IMR-90 (cell line): ENCODE data around the gene RIMOC1. TPM values are rescaled to one million over a fixed set of nuclear protein-coding genes. Genes with fewer than 3 reads are reported as not detected.

Experiments used
- ATAC-seq: fragments of 200-7000 bp; cut with Tn5 transposase; 2 replicates; pipeline ENCODE4 v1.9.1; 2020; ENCODE audit warnings: low read depth, mild to moderate bottlenecking, moderate library complexity
- BruUV-seq: library from RNA; stranded (reverse); fragments of 400-500 nt; replicated peaks from 2 replicates; lab custom pipeline; 2021; lab: Mats Ljungman, UMichigan
- CTCF ChIA-PET: fragments of 300-600 bp; formaldehyde crosslinking; extraction: SDS; loops from one replicate; lab custom pipeline; 2021; ENCODE audit warnings: antibody characterized with exemption; lab: Yijun Ruan, JAX
- POLR2A ChIA-PET: fragments of 300-600 bp; sonication (Branson Sonifier 250); formaldehyde crosslinking; loops from one replicate; lab custom pipeline; 2022; ENCODE audit warnings: antibody characterized with exemption; ENCODE audit not compliant: unreplicated experiment; lab: Charles Lee
- DNase-seq: peaks from one replicate; pipeline ENCODE4 v3.0.0; 2013
- H2AFZ ChIP-seq: replicated peaks from 2 replicates; pipeline ENCODE3; 2013; ENCODE audit warnings: low read length, mild to moderate bottlenecking; ENCODE audit not compliant: poor library complexity
- H2AK5ac ChIP-seq: 2 replicates; pipeline ENCODE4 v1.6.1; 2013; ENCODE audit warnings: low read depth, low read length, inconsistent platforms
- H2AK9ac ChIP-seq: replicated peaks from 2 replicates; pipeline ENCODE3; 2013; ENCODE audit warnings: mild to moderate bottlenecking, low read depth, low read length, moderate library complexity; ENCODE audit not compliant: poor library complexity
- H2BK120ac ChIP-seq: 2 replicates; pipeline ENCODE4 v1.6.1; 2013; ENCODE audit warnings: low read depth, low read length, inconsistent platforms
- H2BK15ac ChIP-seq: 3 replicates; pipeline ENCODE4 v1.6.1; 2013; ENCODE audit warnings: low read depth, low read length, inconsistent platforms
- H2BK20ac ChIP-seq: 2 replicates; pipeline ENCODE4 v1.6.1; 2013; ENCODE audit warnings: low read depth, mild to moderate bottlenecking, inconsistent platforms, low read length, moderate library complexity
- H2BK5ac ChIP-seq: 2 replicates; pipeline ENCODE4 v1.6.1; 2013; ENCODE audit warnings: mild to moderate bottlenecking, low read depth, low read length, inconsistent platforms; ENCODE audit not compliant: poor library complexity, severe bottlenecking
- H3K14ac ChIP-seq: replicated peaks from 2 replicates; pipeline ENCODE4 v1.6.1; 2013; ENCODE audit warnings: low read depth, low read length, inconsistent platforms
- H3K18ac ChIP-seq: 2 replicates; pipeline ENCODE4 v1.6.1; 2013; ENCODE audit warnings: low read depth, low read length, control low read depth
- H3K23ac ChIP-seq: 2 replicates; pipeline ENCODE4 v1.6.1; 2013; ENCODE audit warnings: low read depth, low read length, inconsistent platforms
- H3K27ac ChIP-seq: 2 replicates; pipeline ENCODE4 v1.5.1; 2013; ENCODE audit warnings: mild to moderate bottlenecking, control low read depth, low read length; ENCODE audit not compliant: insufficient read depth
- H3K27me3 ChIP-seq: 2 replicates; pipeline ENCODE4 v1.6.1; 2013; ENCODE audit warnings: low read length; ENCODE audit not compliant: control insufficient read depth, insufficient read depth
- H3K36me3 ChIP-seq: 2 replicates; pipeline ENCODE4 v1.6.1; 2013; ENCODE audit warnings: low read length, mixed read lengths; ENCODE audit not compliant: control insufficient read depth, insufficient read depth
- H3K4ac ChIP-seq: 2 replicates; pipeline ENCODE4 v1.6.1; 2013; ENCODE audit warnings: low read depth, low read length, inconsistent platforms
- H3K4me1 ChIP-seq: 2 replicates; pipeline ENCODE4 v1.6.1; 2013; ENCODE audit warnings: low read length, mixed read lengths; ENCODE audit not compliant: control insufficient read depth, insufficient read depth
- H3K4me2 ChIP-seq: 2 replicates; pipeline ENCODE4 v1.6.1; 2013; ENCODE audit warnings: low read depth, mild to moderate bottlenecking, control low read depth, low read length, moderate library complexity
- H3K4me3 ChIP-seq: 2 replicates; pipeline ENCODE4 v1.5.1; 2013; ENCODE audit warnings: low read depth, mild to moderate bottlenecking, control low read depth, low read length, moderate library complexity; ENCODE audit not compliant: insufficient read depth
- H3K56ac ChIP-seq: 2 replicates; pipeline ENCODE4 v1.6.1; 2013; ENCODE audit warnings: low read length, inconsistent platforms; ENCODE audit not compliant: insufficient read depth; ENCODE audit errors: extremely low read depth
- H3K79me1 ChIP-seq, 2 experiments: 2 replicates each; pipeline ENCODE4 v1.6.1; 2013; ENCODE audit warnings: low read length in 2 of 2, inconsistent platforms in 1 of 2, low read depth in 1 of 2
- H3K9ac ChIP-seq: 2 replicates; pipeline ENCODE4 v1.6.1; 2013; ENCODE audit warnings: low read depth, low read length, control low read depth
- H3K9me1 ChIP-seq: 2 replicates; pipeline ENCODE4 v1.6.1; 2013; ENCODE audit warnings: low read length, inconsistent platforms; ENCODE audit not compliant: insufficient read depth
- H3K9me3 ChIP-seq: 2 replicates; pipeline ENCODE4 v1.6.1; 2013; ENCODE audit warnings: low read length; ENCODE audit not compliant: control insufficient read depth, insufficient read depth
- H4K20me1 ChIP-seq: 2 replicates; pipeline ENCODE4 v1.6.1; 2013; ENCODE audit warnings: low read length, inconsistent platforms; ENCODE audit not compliant: insufficient read depth
- H4K5ac ChIP-seq: 2 replicates; pipeline ENCODE4 v1.6.1; 2013; ENCODE audit warnings: mild to moderate bottlenecking, low read depth, low read length, control low read depth
- H4K8ac ChIP-seq, 2 experiments: 2 replicates each; pipeline ENCODE4 v1.6.1; 2013; ENCODE audit warnings: low read depth in 2 of 2, low read length in 2 of 2, control low read depth in 1 of 2, inconsistent platforms in 1 of 2
- H4K91ac ChIP-seq: 2 replicates; pipeline ENCODE4 v1.6.1; 2013; ENCODE audit warnings: low read depth, low read length, inconsistent platforms; ENCODE audit not compliant: insufficient read depth
- BHLHE40 ChIP-seq: fragments of 150-350 bp; IDR thresholded peaks from 2 replicates; pipeline ENCODE4 v1.6.1; 2016; ENCODE audit warnings: mild to moderate bottlenecking, low read depth, low read length
- CEBPB ChIP-seq: IDR thresholded peaks from 2 replicates; pipeline ENCODE4 v1.6.1; 2012; ENCODE audit warnings: low read depth, low read length, improper control_type of control experiment
- CHD1 ChIP-seq: IDR thresholded peaks from 2 replicates; pipeline ENCODE4 v1.6.1; 2012; ENCODE audit warnings: low read depth, low read length, improper control_type of control experiment
- CTCF ChIP-seq: conservative IDR thresholded peaks from 2 replicates; pipeline ENCODE4 v1.5.1; 2012; ENCODE audit warnings: mild to moderate bottlenecking, low read depth, low read length, improper control_type of control experiment
- ELK1 ChIP-seq: fragments of 150-350 bp; IDR thresholded peaks from 2 replicates; pipeline ENCODE4 v1.6.1; 2016; ENCODE audit warnings: low read depth, mild to moderate bottlenecking, low read length, moderate library complexity, borderline replicate concordance
- FOS ChIP-seq: fragments of 150-350 bp; IDR thresholded peaks from 2 replicates; pipeline ENCODE4 v1.6.1; 2016; ENCODE audit warnings: low read depth, low read length
- MAFK ChIP-seq: IDR thresholded peaks from 2 replicates; pipeline ENCODE4 v1.6.1; 2012; ENCODE audit warnings: low read depth, low read length, improper control_type of control experiment
- MAZ ChIP-seq: IDR thresholded peaks from 2 replicates; pipeline ENCODE4 v1.6.1; 2012; ENCODE audit warnings: low read depth, mild to moderate bottlenecking, low read length, improper control_type of control experiment, moderate library complexity, borderline replicate concordance
- MXI1 ChIP-seq: IDR thresholded peaks from 2 replicates; pipeline ENCODE4 v1.6.1; 2012; ENCODE audit warnings: low read depth, mild to moderate bottlenecking, low read length, moderate library complexity, borderline replicate concordance
- NFE2L2 ChIP-seq: fragments of 150-350 bp; IDR thresholded peaks from 2 replicates; pipeline ENCODE4 v1.6.1; 2016; ENCODE audit warnings: low read depth, mild to moderate bottlenecking, low read length
- POLR2A ChIP-seq: IDR thresholded peaks from 2 replicates; pipeline ENCODE4 v1.6.1; 2012; ENCODE audit warnings: mild to moderate bottlenecking, low read depth, low read length
- RAD21 ChIP-seq: IDR thresholded peaks from 2 replicates; pipeline ENCODE4 v1.6.1; 2012; ENCODE audit warnings: low read length, improper control_type of control experiment
- RCOR1 ChIP-seq: IDR thresholded peaks from 2 replicates; pipeline ENCODE4 v1.6.1; 2012; ENCODE audit warnings: mild to moderate bottlenecking, low read length, improper control_type of control experiment; ENCODE audit not compliant: insufficient replicate concordance
- RFX5 ChIP-seq: IDR thresholded peaks from 2 replicates; pipeline ENCODE4 v1.8.0; 2012; ENCODE audit warnings: low read depth, mild to moderate bottlenecking, low read length, moderate library complexity
- SMC3 ChIP-seq: fragments of 150-350 bp; IDR thresholded peaks from 2 replicates; pipeline ENCODE4 v1.6.1; 2016; ENCODE audit warnings: low read depth, mild to moderate bottlenecking, antibody characterized with exemption, low read length, moderate library complexity
- WGBS, 2 experiments: methylation state at CpG; one replicate each; pipeline versions ENCODE4 v1.1.5 to v1.1.7; 2013; ENCODE audit warnings: missing lambda C conversion rate in 2 of 2; ENCODE audit not compliant: insufficient read length in 1 of 2; ENCODE audit errors: extremely low coverage in 2 of 2; 5-methylcytosine and 5-hydroxymethylcytosine counted together
- dilution Hi-C: fragments of 300-500 bp; cut with HindIII; formaldehyde crosslinking; loops from one replicate; pipeline ENCODE4 v1.14.3; 2018; ENCODE audit warnings: low sequenced_read_pairs; ENCODE audit not compliant: unreplicated experiment
- in situ Hi-C: fragments of 300-500 bp; cut with MboI; formaldehyde crosslinking; loops from 3 replicates; pipeline ENCODE4 v1.14.3; 2019; ENCODE audit warnings: low sequenced_read_pairs, inconsistent platforms, mixed read lengths
- intact Hi-C: fragments of 100-400 bp; cut with micrococcal nuclease; formaldehyde crosslinking; loops from 2 replicates; pipeline ENCODE4 v1.10.0; 2022
- polyA plus RNA-seq, 3 experiments: library from polyadenylated mRNA; depleted of rRNA; stranded (reverse); fragments of >200 nt; gene quantifications; 2 replicates each; pipeline ENCODE4 v1.2.3, GENCODE V29; 2012; ENCODE audit warnings: low replicate concordance in 1 of 3
- total RNA-seq: library from RNA; depleted of rRNA; stranded (reverse); fragments of >200 nt; gene quantifications from 2 replicates; pipeline ENCODE4 v1.2.3, GENCODE V29; 2012
- TF ChIP-seq, protein P1 (sequence below): fragments of 150-350 bp; IDR thresholded peaks from 2 replicates; pipeline ENCODE4 v1.6.1; 2017; ENCODE audit warnings: mild to moderate bottlenecking, antibody characterized with exemption, low read length, low read depth

RIMOC1 gene
- total and polyA plus RNA-seq, 2 of the 4 experiments (the other 2 are of a cell fraction) = 4.1 to 9.0 TPM

DNA sequence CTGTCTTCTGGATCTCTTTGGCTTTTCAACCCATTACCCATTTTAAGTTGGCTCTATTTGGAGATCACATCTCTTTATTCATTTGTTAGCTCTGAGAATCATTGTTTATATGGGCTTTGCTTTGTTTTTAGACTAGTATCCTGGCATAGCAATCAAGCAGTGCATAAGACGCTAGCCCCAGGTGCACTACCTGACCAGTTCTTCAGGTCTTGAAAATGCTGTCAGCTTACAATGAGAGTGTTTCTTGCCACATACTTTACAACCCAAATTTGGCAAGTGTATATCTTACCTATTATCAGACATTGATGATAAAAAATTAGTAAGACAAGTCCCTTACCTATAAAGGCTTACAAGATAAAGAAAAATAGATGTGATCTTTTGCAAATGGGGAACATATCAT lies 46.2 kb upstream of the RIMOC1 start:
- no peak overlapping the region for H3K4me3 ChIP-seq
- no peak overlapping the region for H3K4ac ChIP-seq
- POLR2A ChIA-PET = no interaction called here
- no peak overlapping the region for H4K91ac ChIP-seq
- BruUV-seq = no TSS peak
- DNase-seq (no peak), ATAC-seq (no peak)
- no peaks in the 10 kb centered on the region for H3K9me1 ChIP-seq
- H2BK20ac ChIP-seq = no peak overlapping the region
- no peak overlapping the region for H3K27ac ChIP-seq
- H2BK15ac ChIP-seq = no peak overlapping the region
- no peak overlapping the region for H2AFZ ChIP-seq
- no peak overlapping the region for H2AK9ac ChIP-seq
- H4K8ac ChIP-seq = no peak overlapping the region
- no peak overlapping the region for H2BK5ac ChIP-seq
- peaks cover 1% of the 10 kb centered on the region for H3K36me3 ChIP-seq
- TF ChIP-seq BHLHE40 (no peak), MAZ (no peak), RFX5 (no peak), CEBPB (no peak), CTCF (no peak), ELK1 (no peak), FOS (no peak), NFE2L2 (no peak), POLR2A (no peak), RAD21 (no peak), RCOR1 (no peak), CHD1 (no peak), MXI1 (no peak), MAFK (no peak), SMC3 (no peak)
- TF ChIP-seq, protein P1, sequence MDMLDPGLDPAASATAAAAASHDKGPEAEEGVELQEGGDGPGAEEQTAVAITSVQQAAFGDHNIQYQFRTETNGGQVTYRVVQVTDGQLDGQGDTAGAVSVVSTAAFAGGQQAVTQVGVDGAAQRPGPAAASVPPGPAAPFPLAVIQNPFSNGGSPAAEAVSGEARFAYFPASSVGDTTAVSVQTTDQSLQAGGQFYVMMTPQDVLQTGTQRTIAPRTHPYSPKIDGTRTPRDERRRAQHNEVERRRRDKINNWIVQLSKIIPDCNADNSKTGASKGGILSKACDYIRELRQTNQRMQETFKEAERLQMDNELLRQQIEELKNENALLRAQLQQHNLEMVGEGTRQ = no peak
- H3K9ac ChIP-seq = no peak overlapping the region
- no CpG with 5 or more reads among the region's 1 CpG for WGBS, 2 experiments
- H2AK5ac ChIP-seq = no peak overlapping the region
- in situ Hi-C loops (loop anchor here (10.0 to 25.0 kb wide), 3 partner anchors 187 to 904 kb away; partner anchors contain the start of gene CCDC152), intact Hi-C loops (loop anchor here (2.0 to 5.0 kb wide), 2 partner anchors 725 to 1029 kb away; no protein-coding TSS in a partner anchor), dilution Hi-C loops (no loop called here)
- no peaks in the 10 kb centered on the region for H4K20me1 ChIP-seq
- H3K23ac ChIP-seq = no peak overlapping the region
- H4K5ac ChIP-seq = no peak overlapping the region
- no peak overlapping the region for H3K4me2 ChIP-seq
- H3K9me3 ChIP-seq = no peaks in the 10 kb centered on the region
- H3K14ac ChIP-seq = no peak overlapping the region
- CTCF ChIA-PET = interaction anchor here (1.1 kb wide), 1 partner anchor 910 kb away, joined by 4 read pairs; no protein-coding TSS in a partner anchor
- no peak overlapping the region for H2BK120ac ChIP-seq
- peaks cover 3 to 4% of the 10 kb centered on the region in 2 experiments; a peak in 1 of 4 replicates for H3K79me1 ChIP-seq
- no peak overlapping the region for H3K56ac ChIP-seq
- H3K4me1 ChIP-seq = no peaks in the 10 kb centered on the region
- no peak overlapping the region for H3K18ac ChIP-seq
- no peaks in the 10 kb centered on the region for H3K27me3 ChIP-seq
